NCI-H1105 (cell line): ENCODE data around the gene ARNT2.

Source experiments
- DNase-seq: peaks from one replicate; lab custom pipeline; 2025; lab: John Stamatoyannopoulos, UW

Gene ARNT2

GRCh38 chr15:80411788-80412288 lies 7.7 kb downstream of the ARNT2 start:
- no peak for DNase-seq

- no peak for DNase-seq
Observed at GRCh38 chr15:80414546-80415357, 10.6 kb downstream of the ARNT2 start.

DNA sequence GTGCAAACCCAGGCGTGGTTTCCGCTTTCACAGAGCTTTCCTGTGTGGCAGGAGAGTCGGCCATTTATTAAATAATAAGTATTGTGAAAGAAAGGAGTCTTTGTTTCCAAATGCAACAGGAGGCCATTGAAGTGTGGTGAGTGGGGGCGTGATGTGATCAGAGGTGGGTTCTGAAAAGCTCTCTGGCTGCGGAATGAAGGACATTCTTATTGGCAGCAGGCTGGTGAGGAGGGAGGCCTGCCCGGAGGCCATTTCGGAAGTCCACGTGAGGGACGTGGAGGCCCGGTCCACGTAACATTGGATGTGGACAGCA lies 11.1 kb downstream of the ARNT2 start:
- no peak for DNase-seq

DNA sequence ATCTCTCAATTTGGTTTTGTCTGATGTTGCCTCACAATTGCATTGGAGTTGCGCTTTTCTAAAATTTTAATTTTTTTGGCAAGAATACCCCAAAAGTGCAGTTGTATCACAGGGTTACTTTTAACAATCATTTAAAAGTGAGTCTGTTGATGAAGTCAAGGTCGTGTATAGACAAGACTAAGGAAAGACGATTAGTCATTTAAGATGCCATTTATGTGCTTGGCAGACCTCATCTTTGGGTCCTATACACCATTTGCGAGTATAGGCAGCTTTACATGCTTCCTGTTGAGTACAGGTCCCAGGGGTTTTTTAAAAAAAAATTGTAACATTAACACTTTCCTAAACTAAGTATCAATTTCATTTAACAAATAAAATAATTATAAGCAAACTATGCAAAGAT lies 12.5 kb downstream of the ARNT2 start:
- DNase-seq = no peak

- no peak for DNase-seq
Observed at GRCh38 chr15:80418892-80419537, 14.8 kb downstream of the ARNT2 start.

GRCh38 chr15:80419546-80419945 lies 15.4 kb downstream of the ARNT2 start:
- DNase-seq = no peak

- DNase-seq = no peak
Observed at GRCh38 chr15:80420658-80421057, 16.5 kb downstream of the ARNT2 start.

DNA sequence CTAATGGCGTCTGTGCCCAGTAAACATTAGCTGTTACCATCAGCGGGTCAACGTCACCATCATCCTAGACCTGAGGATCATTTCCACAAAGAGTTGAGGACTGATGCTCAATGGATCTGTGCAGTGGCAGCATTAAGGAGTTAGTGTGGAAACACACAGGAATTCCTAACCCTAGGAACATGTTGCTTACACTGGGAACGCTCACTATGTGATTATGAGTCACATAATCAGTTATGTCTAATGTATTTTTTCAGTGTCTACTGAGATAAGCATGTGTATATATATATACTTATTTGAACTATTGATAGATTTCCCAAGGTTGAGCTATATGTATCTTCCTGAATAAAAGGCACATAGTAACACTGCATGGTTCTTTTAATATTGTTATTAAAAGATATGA lies 19.0 kb downstream of the ARNT2 start:
- no peak for DNase-seq

GRCh38 chr15:80424381-80424780 lies 20.2 kb downstream of the ARNT2 start:
- no peak for DNase-seq

- no peak for DNase-seq
Observed at GRCh38 chr15:80426316-80426715, 22.1 kb downstream of the ARNT2 start.

GRCh38 chr15:80429964-80430363 lies 25.8 kb downstream of the ARNT2 start:
- DNase-seq = no peak

DNA sequence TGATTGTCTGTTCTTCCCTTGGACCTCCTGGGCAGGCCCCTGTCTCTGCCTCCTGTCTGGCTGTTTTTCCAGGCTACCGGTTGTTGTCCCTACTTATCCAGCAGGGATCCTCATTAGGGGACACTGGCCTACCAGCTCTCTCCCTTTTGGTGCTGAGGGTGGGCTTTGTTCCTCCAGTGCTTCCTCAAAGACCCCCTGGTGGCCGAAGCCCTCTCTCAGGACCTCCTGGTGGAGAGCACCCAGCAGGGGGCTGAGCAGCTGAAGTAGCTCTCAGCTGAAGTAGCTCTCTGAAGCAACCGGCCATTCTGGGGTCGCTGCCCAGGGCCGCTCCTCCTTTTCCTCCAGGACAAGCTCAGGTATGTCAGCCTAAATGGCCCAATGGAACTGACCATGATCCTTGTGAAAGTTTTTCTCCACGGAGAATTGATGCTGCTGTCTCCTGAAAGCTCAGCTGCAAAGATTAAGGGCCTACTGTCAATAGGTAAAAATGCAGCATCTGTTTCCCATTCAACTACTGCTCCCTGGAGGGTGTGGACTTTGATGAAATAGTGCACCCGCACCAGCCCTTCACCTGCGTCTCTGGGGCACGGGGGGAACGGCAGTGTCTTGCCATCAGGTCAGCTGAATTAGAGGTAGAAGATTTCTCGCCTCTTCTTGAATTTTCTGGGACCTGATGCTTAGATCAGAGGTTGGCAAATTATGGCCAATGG lies 27.6 kb downstream of the ARNT2 start:
- DNase-seq = no peak

DNA sequence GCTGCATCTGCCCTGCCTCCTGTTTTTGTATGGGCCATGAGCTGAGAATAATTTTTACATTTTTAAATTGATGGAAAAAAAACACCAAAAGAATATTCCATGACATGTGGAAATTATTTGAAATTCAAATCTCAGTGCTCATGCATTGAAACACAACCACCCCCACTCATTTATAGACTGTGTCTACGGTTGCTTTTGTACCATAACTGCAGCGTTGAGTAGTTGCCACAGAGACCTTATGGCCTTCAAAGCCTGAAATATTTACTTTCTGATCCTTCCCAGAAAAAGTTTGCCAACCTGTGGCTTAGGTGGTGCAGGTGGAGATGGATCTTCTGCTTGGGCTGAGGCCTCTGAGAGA lies 28.1 kb downstream of the ARNT2 start:
- DNase-seq = no peak

- DNase-seq = no peak
Observed at GRCh38 chr15:80433836-80434235, 29.7 kb downstream of the ARNT2 start.

DNA sequence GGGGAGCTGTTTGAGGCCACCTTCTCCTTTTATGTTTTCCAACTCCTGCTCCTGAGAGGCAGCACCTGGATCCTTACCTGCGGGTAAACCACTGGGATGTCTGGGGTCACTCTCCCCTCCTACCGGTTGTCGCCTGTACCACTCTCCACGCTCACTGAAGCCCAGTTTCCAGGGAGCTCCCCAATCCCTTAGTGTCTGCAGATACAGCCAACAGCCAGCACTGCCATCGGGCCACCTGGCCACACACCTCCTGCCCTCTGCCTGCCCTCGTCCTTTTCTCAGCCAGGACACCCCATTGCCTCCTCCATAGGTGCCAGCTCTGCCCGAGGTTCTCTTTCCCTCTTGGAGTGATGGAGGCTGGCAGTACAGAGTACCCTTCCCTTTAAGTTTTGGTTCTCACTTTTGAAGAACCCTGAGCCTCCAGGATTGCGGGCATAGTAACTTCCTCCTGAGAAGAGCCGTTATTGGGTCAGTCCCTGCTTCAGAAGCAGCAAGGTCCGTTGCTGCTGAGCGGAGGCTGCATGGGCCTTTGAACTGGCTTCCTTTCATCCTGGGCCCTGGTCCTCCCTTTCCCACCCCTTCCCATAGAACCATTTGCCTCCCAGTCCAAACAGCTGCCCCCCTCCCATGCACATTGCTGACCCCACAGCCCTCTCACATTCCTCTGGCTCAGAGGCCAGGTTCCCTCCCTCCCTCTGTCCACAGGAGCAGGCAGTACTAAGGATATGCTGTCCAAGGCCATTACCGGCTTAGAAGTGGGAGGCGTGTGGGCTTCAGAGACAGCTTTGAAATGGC lies 30.9 kb downstream of the ARNT2 start:
- DNase-seq = no peak

DNA sequence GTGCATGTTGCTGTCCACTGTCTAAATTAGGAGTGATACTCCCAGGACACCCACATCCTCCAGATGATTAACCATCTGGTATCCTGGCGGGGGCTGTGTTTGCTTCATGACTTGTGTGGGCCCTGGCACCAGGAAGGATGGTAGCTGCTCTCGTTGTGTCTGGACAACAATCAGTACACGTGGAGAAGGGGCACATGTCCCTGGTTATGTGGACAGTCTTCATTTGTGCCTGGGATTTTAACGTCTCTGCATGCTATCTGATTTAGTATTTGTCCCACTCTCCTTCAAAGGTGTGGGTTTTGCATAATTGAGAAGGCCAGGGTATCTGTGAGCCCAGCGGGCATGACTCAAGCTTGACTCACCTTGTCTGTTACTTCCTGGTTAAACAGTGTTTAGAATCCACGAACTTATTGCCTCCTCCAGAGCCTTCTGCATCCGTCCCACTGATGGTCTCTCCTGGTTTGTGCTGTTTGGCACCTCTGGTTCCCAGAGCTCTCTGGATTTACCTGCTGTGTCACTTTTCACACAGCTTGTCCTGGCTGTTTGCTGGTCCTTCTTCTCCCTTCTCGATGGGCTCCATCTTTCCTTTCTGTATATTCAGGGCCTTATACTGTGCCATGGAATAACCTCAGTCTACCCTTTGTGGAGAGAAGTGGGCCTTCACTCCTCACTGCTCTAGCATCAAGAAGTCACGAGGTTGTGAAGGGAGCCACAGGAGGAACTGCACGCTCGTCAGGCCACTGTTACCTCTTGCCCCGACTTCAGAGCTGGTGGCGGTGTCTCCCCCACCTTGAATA lies 32.5 kb downstream of the ARNT2 start:
- no peak for DNase-seq

- DNase-seq = no peak
Observed at GRCh38 chr15:80437334-80437891, 33.2 kb downstream of the ARNT2 start.

DNA sequence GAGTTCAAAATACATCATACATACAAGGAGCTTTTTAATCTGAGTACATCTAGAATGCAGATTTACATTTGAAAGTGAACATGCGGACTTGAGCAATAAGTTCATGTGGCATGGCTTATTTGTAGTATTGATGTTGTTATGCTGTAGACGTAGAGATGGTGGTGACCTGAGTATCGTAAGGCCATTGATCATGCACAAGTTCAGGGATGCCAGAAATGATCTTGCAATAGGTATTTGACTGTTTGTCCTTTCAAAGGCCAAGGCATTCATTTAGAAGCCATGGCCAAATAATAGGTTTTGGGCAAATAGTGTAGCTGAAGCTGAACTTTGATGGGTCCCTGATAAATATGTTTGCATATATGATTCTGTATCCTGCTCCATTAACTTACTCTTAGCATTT lies 35.0 kb downstream of the ARNT2 start:
- no peak for DNase-seq

DNA sequence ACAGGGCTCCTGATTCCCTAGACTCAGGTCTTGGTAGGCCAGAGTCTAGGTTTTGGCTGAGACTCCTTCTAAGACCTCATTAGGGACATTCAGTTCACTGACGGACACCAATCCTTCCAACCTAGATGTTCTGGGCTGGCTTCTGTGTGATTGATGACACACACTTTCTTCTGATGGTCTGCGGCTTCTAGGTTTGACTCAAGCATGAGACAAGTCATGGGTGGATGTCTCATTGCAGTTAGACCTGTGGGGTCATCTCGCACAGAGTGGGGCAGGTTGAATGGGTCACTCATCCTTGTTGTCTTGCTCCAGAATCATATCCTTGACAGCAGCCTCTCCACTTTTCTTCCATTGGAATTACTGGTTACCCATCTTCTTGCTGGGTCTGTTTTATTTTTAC lies 35.8 kb downstream of the ARNT2 start:
- no peak for DNase-seq

DNA sequence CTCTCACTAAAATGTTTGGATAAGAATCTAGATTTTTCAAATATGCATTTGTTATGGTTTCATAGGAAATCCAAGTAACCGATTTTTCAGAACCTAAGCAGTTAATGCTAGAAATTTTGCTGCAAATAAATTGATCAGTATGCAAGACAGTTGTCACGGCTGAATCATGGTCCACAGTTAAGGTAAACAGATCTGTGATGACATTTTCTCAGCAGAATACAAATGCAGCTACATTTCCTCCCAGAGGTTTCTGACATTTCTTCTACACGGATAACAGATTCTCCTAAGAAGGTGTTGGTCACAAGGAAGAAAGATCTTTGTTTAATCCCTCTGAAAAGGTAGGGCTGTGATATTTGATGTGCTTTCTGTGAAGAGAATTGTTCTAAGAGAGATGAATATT lies 36.9 kb downstream of the ARNT2 start:
- no peak for DNase-seq

GRCh38 chr15:80441714-80442113 lies 37.5 kb downstream of the ARNT2 start:
- no peak for DNase-seq
